Activated T-helper 9 cell treated with anti-CD3 and anti-CD28 coated beads, Interleukin-2, amount 50 U/mL, for 16 hours (primary cell): ENCODE results near the gene DHRS11.

ENCODE experiments used
- DNase-seq: peaks from one replicate; pipeline ENCODE4 v3.0.0-alpha.2; 2020; ENCODE audit warnings: low read depth

The DHRS11 gene

GRCh38 chr17:36614081-36614480, 22.4 kb downstream of the DHRS11 start:
- DNase-seq, result no peak

GRCh38 chr17:36614933-36615332, 23.3 kb downstream of the DHRS11 start:
- no peak for DNase-seq

- DNase-seq, result no peak
Measured at GRCh38 chr17:36616061-36617029, 24.7 kb downstream of the DHRS11 start.

GRCh38 chr17:36617773-36618172, 26.1 kb downstream of the DHRS11 start:
- no peak for DNase-seq

GRCh38 chr17:36623281-36623680, 31.6 kb downstream of the DHRS11 start:
- no peak for DNase-seq

- no peak for DNase-seq
Measured at GRCh38 chr17:36625188-36625587, 33.5 kb downstream of the DHRS11 start.

- DNase-seq, result no peak
Measured at GRCh38 chr17:36627101-36627500, 35.4 kb downstream of the DHRS11 start.

GRCh38 chr17:36628576-36628975, 36.9 kb downstream of the DHRS11 start:
- no peak for DNase-seq

- peak; percentile 67 for DNase-seq
Measured at GRCh38 chr17:36629252-36629847, 37.7 kb downstream of the DHRS11 start.

- DNase-seq, result no peak
Measured at GRCh38 chr17:36629970-36630502, 38.4 kb downstream of the DHRS11 start.

GRCh38 chr17:36631022-36631421, 39.3 kb downstream of the DHRS11 start:
- DNase-seq, result no peak

GRCh38 chr17:36632916-36633771, 41.5 kb downstream of the DHRS11 start:
- no peak for DNase-seq

GRCh38 chr17:36640346-36640745, 48.7 kb downstream of the DHRS11 start:
- no peak for DNase-seq

GRCh38 chr17:36640836-36641235, 49.2 kb downstream of the DHRS11 start:
- DNase-seq, result no peak

GRCh38 chr17:36641331-36641876, 49.7 kb downstream of the DHRS11 start:
- DNase-seq, result no peak

- DNase-seq, result no peak
Measured at GRCh38 chr17:36641877-36642845, 50.5 kb downstream of the DHRS11 start.

- no peak for DNase-seq
Measured at GRCh38 chr17:36643086-36643685, 51.5 kb downstream of the DHRS11 start.

- DNase-seq, result no peak
Measured at GRCh38 chr17:36645422-36645821, 53.7 kb downstream of the DHRS11 start.

GRCh38 chr17:36647636-36648035, 56.0 kb downstream of the DHRS11 start:
- DNase-seq, result no peak

GRCh38 chr17:36650096-36650775, 58.6 kb downstream of the DHRS11 start:
- no peak for DNase-seq
